Measurements from ENCODE around the gene MPPED1.

Gene MPPED1

GRCh38 chr22:43473031-43473430 is 61.2 kb downstream of the MPPED1 start:
- Histone ChIP-seq H3K27ac (ENCODE audit: low read depth, low read length) (no peak overlapping the region), H3K9ac (ENCODE audit: low read length) (no peak overlapping the region), H3K4me3 (ENCODE audit: low read length) (no peak overlapping the region), H3K36me3 (ENCODE audit: control insufficient read depth, insufficient read depth, low read length) (no peaks in the 10 kb centered on the region), H3K4me1 (ENCODE audit: control insufficient read depth, insufficient read depth, low read length) (no peaks in the 10 kb centered on the region), H3K27me3 (ENCODE audit: control insufficient read depth, insufficient read depth, low read length) (peaks cover 6% of the 10 kb centered on the region)

DNA sequence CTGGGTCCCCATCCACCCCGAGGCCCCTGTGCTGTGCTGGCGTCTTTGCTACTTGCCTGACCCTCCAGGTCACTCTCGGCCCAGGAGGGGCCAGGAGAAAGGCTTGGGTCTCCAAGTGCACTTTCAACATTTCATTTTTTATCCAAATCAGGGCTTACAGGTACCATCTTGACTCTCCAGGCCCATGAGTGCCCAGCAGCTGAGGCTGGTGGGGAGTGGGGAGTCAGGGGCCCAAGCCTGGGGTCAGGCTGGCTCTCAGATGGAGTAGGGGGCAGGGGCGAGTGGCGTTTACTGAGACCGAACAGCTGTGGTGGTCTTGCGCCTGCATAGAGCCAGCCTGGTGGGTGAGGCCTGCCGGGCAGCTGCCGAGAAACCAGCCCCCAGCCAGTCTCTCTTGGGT is 61.6 kb downstream of the MPPED1 start:
- Histone ChIP-seq H3K4me1 (ENCODE audit: control insufficient read depth, insufficient read depth, low read length) (no peaks in the 10 kb centered on the region), H3K36me3 (ENCODE audit: control insufficient read depth, insufficient read depth, low read length) (no peaks in the 10 kb centered on the region), H3K9ac (ENCODE audit: low read length) (no peak overlapping the region), H3K4me3 (ENCODE audit: low read length) (no peak overlapping the region), H3K27ac (ENCODE audit: low read depth, low read length) (no peak overlapping the region), H3K27me3 (ENCODE audit: control insufficient read depth, insufficient read depth, low read length) (peaks cover 2% of the 10 kb centered on the region)

DNA sequence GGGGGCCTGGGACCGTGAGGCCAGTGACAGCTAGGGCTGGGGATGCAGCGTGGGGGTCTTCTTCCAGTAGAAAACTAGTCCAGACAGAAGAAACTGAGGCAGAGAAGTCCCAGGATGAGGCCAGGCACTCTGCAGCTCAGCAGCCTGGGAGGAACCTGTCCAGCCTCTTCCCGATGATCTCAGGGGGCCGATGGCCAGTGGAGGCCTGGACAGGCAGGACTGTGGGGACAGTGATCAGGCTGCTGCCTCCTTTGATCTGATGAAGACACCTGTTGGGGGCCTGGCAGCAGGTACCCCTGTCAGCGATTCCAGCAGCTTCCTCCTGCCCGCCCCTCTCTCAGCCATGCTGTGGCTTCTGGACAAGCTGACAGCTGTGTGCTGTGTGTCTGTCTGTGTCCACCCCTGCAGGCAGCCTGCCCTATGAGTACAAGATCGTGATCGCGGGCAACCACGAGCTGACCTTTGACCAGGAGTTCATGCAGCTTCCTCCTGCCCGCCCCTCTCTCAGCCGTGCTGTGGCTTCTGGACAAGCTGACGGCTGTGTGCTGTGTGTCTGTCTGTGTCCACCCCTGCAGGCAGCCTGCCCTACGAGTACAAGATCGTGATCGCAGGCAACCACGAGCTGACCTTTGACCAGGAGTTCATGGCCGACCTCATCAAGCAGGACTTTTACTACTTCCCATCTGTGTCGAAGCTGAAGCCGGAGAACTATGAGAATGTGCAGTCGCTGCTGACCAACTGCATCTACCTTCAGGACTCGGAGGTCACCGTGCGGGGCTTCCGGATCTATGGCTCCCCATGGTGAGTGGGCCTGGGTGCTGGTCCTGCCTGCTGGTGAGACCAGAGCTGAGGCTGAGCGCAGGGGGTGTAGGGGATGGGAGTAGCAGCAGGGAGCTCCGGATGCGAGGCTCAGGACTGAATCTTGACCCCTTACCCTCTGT is 62.6 kb downstream of the MPPED1 start:
- Histone ChIP-seq H3K9ac (ENCODE audit: low read length) (no peak overlapping the region), H3K27ac (ENCODE audit: low read depth, low read length) (no peak overlapping the region), H3K4me3 (ENCODE audit: low read length) (no peak overlapping the region), H3K4me1 (ENCODE audit: control insufficient read depth, insufficient read depth, low read length) (no peaks in the 10 kb centered on the region), H3K36me3 (ENCODE audit: control insufficient read depth, insufficient read depth, low read length) (no peaks in the 10 kb centered on the region), H3K27me3 (ENCODE audit: control insufficient read depth, insufficient read depth, low read length) (no peaks in the 10 kb centered on the region)

DNA sequence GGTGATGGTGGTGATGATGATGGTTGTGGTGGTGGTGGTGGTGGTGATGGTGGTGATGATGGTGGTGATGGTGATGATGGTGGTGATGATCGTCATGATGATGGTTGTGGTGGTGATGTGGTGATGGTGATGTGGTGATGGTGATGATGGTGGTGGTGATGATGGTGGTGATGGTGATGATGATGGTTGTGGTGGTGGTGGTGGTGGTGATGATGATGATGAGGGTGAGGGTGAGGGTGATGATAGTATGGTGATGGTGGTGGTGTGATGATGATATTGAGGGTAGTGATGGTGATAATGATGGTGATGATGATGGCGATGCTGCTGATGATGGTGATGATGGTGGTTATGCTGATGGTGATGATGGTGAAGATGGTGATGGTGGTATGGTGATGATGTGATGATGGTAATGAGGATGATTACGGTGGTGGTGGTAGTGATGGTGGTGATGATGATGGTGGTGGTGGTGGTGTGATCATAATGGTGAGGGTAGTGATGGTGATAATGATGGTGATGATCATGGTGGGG is 63.8 kb downstream of the MPPED1 start:
- no peak overlapping the region for H3K9ac ChIP-seq (ENCODE audit: low read length)
- no peak overlapping the region for H3K27ac ChIP-seq (ENCODE audit: low read depth, low read length)
- H3K27me3 ChIP-seq (ENCODE audit: control insufficient read depth, insufficient read depth, low read length), result no peaks in the 10 kb centered on the region
- no peaks in the 10 kb centered on the region for H3K4me1 ChIP-seq (ENCODE audit: control insufficient read depth, insufficient read depth, low read length)
- H3K4me3 ChIP-seq (ENCODE audit: low read length), result no peak overlapping the region
- H3K36me3 ChIP-seq (ENCODE audit: control insufficient read depth, insufficient read depth, low read length), result no peaks in the 10 kb centered on the region

- Histone ChIP-seq H3K36me3 (ENCODE audit: control insufficient read depth, insufficient read depth, low read length) (no peaks in the 10 kb centered on the region), H3K4me3 (ENCODE audit: low read length) (no peak overlapping the region), H3K27me3 (ENCODE audit: control insufficient read depth, insufficient read depth, low read length) (no peaks in the 10 kb centered on the region), H3K9ac (ENCODE audit: low read length) (no peak overlapping the region), H3K27ac (ENCODE audit: low read depth, low read length) (no peak overlapping the region), H3K4me1 (ENCODE audit: control insufficient read depth, insufficient read depth, low read length) (no peaks in the 10 kb centered on the region)
These were observed 64.5 kb downstream of the MPPED1 start for GRCh38 chr22:43476341-43476740.

- H3K4me1 ChIP-seq (ENCODE audit: control insufficient read depth, insufficient read depth, low read length), result no peaks in the 10 kb centered on the region
- no peak overlapping the region for H3K27ac ChIP-seq (ENCODE audit: low read depth, low read length)
- no peak overlapping the region for H3K9ac ChIP-seq (ENCODE audit: low read length)
- no peaks in the 10 kb centered on the region for H3K27me3 ChIP-seq (ENCODE audit: control insufficient read depth, insufficient read depth, low read length)
- H3K4me3 ChIP-seq (ENCODE audit: low read length), result no peak overlapping the region
- H3K36me3 ChIP-seq (ENCODE audit: control insufficient read depth, insufficient read depth, low read length), result no peaks in the 10 kb centered on the region
These were observed 65.2 kb downstream of the MPPED1 start for GRCh38 chr22:43476751-43477725.

DNA sequence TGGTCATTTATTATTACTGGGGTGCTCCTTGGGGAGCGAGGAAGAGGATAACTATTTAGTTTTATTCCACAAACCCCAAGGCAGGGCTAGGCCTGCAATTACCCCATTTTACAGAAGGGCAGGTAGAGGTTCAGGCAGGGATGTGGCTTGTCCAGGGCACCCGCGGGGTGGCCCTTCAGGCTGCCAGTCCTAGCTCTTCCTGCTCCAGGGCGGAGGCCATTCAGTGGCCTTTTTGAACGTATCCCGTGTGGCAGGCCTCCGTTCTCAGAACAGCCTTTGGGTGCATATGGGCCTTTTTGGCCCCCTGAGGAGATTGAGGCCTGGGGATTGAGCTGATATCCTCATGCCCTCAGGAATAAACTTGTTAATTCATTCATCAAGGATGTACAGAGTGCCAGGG is 66.2 kb downstream of the MPPED1 start:
- H3K27me3 ChIP-seq (ENCODE audit: control insufficient read depth, insufficient read depth, low read length), result no peaks in the 10 kb centered on the region
- H3K4me1 ChIP-seq (ENCODE audit: control insufficient read depth, insufficient read depth, low read length), result no peaks in the 10 kb centered on the region
- no peaks in the 10 kb centered on the region for H3K36me3 ChIP-seq (ENCODE audit: control insufficient read depth, insufficient read depth, low read length)
- H3K9ac ChIP-seq (ENCODE audit: low read length), result no peak overlapping the region
- H3K27ac ChIP-seq (ENCODE audit: low read depth, low read length), result no peak overlapping the region
- H3K4me3 ChIP-seq (ENCODE audit: low read length), result no peak overlapping the region

- H3K9ac ChIP-seq (ENCODE audit: low read length), result no peak overlapping the region
- H3K27ac ChIP-seq (ENCODE audit: low read depth, low read length), result no peak overlapping the region
- H3K4me3 ChIP-seq (ENCODE audit: low read length), result no peak overlapping the region
- no peaks in the 10 kb centered on the region for H3K36me3 ChIP-seq (ENCODE audit: control insufficient read depth, insufficient read depth, low read length)
- no peaks in the 10 kb centered on the region for H3K27me3 ChIP-seq (ENCODE audit: control insufficient read depth, insufficient read depth, low read length)
- no peaks in the 10 kb centered on the region for H3K4me1 ChIP-seq (ENCODE audit: control insufficient read depth, insufficient read depth, low read length)
These were observed 66.9 kb downstream of the MPPED1 start for GRCh38 chr22:43478621-43479300.

GRCh38 chr22:43479301-43479950 is 67.6 kb downstream of the MPPED1 start:
- H3K9ac ChIP-seq (ENCODE audit: low read length), result no peak overlapping the region
- no peaks in the 10 kb centered on the region for H3K36me3 ChIP-seq (ENCODE audit: control insufficient read depth, insufficient read depth, low read length)
- H3K27me3 ChIP-seq (ENCODE audit: control insufficient read depth, insufficient read depth, low read length), result no peaks in the 10 kb centered on the region
- no peak overlapping the region for H3K27ac ChIP-seq (ENCODE audit: low read depth, low read length)
- H3K4me3 ChIP-seq (ENCODE audit: low read length), result no peak overlapping the region
- no peaks in the 10 kb centered on the region for H3K4me1 ChIP-seq (ENCODE audit: control insufficient read depth, insufficient read depth, low read length)

DNA sequence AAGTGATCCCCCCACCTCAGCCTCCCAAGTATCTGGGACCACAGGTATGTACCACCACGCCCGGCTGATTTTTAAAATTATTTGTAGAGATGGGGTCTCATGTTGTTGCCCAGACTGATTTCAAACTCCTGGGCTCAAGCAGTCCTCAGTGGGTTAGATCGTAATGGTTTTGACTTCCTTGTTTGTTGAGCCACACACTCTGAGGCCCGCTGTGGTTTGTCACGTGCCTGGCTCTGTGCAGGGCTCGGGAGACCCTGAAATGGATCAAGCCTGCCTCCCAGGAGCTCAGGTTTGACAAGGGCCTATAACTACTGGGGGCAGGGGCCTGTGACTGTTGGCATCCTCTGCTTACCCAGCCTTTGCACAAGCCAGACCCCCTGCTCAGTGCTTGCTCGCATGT is 68.1 kb downstream of the MPPED1 start:
- H3K4me3 ChIP-seq (ENCODE audit: low read length), result no peak overlapping the region
- no peaks in the 10 kb centered on the region for H3K27me3 ChIP-seq (ENCODE audit: control insufficient read depth, insufficient read depth, low read length)
- no peaks in the 10 kb centered on the region for H3K36me3 ChIP-seq (ENCODE audit: control insufficient read depth, insufficient read depth, low read length)
- H3K4me1 ChIP-seq (ENCODE audit: control insufficient read depth, insufficient read depth, low read length), result no peaks in the 10 kb centered on the region
- H3K9ac ChIP-seq (ENCODE audit: low read length), result no peak overlapping the region
- H3K27ac ChIP-seq (ENCODE audit: low read depth, low read length), result no peak overlapping the region

- H3K9ac ChIP-seq (ENCODE audit: low read length), result no peak overlapping the region
- H3K36me3 ChIP-seq (ENCODE audit: control insufficient read depth, insufficient read depth, low read length), result no peaks in the 10 kb centered on the region
- no peak overlapping the region for H3K27ac ChIP-seq (ENCODE audit: low read depth, low read length)
- no peak overlapping the region for H3K4me3 ChIP-seq (ENCODE audit: low read length)
- no peaks in the 10 kb centered on the region for H3K4me1 ChIP-seq (ENCODE audit: control insufficient read depth, insufficient read depth, low read length)
- H3K27me3 ChIP-seq (ENCODE audit: control insufficient read depth, insufficient read depth, low read length), result no peaks in the 10 kb centered on the region
These were observed 69.9 kb downstream of the MPPED1 start for GRCh38 chr22:43481568-43482317.

Measured in rectal smooth muscle tissue (tissue), 1 donor.